GM21576 (cell line): ENCODE measurements around the gene SOX14.

Experiments
- ATAC-seq: cut with Tn5 transposase; IDR thresholded peaks from one replicate; pipeline ENCODE4 v1.9.1; 2021; ENCODE audit warnings: mild to moderate bottlenecking, moderate library complexity; ENCODE audit not compliant: unreplicated experiment

The SOX14 gene

DNA sequence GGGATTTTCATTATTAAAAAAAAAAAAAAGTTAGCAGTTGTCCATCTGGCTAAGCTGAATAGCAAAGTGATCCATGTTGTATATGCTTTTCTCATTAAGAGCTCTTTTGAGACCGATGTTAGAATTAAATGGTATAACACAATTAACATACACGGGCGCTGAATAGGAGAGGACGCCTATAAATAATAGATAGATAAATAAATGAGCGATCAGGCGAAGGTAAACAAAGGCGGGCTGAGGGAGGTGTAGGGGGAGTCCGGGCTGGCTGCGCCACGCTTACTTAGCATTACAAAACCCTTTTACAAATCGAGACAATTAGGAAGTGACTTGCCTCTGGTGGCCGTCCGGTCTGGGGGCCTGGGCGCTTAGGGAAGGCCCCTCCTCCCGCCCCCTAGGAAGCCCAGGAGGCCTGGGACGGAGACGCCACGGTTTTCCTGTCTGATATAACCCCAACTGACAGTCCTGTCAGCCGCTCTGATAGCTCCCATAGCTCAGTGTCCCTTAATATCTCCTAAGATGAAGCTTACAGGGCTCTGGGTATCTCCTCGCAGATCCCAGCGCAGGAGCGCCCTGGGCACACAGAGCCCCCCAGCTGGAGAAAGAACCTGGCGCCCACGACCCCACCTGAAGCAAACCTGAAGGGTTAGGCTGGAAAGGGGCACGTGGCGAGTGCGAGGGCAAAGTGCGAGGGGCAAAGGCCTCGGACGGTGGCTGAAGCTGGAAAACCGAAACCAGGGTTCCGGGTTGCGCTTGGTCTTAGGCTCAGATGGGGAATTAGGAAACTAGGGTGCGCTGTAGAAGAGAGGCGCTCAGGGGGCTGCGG, 3.6 kb downstream of the SOX14 start:
- ATAC-seq: no peak

DNA sequence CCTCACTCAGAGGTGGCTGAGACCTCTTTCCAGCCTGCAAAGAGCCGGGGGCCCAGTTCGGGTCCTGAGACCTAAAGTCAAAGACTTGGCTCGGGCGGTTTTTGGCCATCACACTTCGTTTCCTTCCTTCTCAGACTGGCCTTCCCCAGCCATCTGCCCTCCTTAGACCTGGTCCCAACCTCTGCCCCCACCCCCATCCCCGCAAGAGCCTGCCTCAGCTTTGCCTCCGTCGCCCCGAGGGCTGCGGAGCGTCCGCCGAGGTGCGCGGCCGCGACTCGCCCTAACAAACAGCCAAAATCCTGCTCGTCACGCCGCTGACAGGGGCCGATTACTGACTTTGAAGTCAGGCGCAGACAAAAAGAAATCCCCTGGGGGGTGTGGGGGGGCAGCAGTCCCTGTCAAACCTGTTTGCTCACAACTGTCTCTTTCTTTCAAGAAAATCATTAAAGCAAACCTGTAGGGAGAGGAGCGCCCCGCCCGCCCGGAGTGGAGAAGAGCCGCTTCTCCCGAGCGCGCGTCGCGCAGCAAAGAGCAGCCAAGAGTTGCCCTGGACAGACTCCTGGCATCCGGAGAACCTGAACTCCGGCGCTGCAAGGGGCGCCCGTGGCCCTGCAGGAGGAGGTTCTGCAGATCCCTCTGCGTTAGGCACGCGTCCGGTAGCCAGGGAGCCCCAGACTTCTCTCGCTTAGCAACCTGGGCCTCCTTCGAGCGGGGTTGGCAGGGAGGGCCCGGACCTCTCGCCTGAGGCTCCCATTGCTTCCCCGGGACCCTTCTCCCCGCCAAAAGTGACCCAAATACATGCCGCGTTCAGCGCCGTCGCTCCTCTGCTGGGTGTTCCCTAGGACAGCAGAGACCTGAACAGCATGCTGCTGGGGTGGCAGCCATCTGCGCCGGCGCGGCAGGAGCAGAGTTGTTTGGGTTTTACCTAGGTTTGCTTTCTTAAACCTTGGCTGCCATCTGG, 4.5 kb downstream of the SOX14 start:
- ATAC-seq: no peak

DNA sequence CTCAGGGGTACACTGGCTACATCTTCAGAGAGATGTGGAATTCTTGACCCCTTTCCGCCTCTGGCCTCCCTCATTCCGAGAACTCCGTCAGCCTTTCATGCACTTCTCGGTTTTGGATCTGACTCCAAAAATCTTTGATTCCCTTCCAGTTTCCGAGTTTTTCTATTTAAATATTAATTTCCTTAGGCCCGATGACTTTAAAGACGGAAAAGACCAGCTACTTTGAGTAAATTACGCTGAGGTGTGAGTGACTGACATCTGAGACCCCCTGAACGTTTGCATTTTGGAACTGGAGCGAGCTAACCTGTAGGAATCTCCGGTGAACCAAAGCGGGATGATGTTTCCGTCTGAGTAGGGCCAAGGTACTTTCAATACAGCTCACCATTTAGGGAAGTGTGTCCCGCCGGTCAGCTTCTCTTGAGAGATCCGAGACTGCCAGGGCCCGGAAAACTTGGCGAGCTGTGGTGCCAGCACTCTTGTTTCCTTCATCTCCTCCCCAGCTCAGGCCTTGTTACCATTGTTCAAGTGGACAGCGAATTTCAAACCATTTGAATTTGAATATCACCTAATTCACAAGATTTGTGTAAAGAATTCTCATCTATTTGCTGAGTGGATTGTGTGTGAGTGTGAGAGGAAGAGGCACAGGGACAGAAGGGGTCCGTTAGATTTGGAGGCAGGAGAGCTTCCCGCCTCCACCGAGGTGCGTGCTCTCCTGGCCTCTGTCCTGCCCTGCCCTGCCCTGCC, 5.4 kb downstream of the SOX14 start:
- ATAC-seq: no peak

DNA sequence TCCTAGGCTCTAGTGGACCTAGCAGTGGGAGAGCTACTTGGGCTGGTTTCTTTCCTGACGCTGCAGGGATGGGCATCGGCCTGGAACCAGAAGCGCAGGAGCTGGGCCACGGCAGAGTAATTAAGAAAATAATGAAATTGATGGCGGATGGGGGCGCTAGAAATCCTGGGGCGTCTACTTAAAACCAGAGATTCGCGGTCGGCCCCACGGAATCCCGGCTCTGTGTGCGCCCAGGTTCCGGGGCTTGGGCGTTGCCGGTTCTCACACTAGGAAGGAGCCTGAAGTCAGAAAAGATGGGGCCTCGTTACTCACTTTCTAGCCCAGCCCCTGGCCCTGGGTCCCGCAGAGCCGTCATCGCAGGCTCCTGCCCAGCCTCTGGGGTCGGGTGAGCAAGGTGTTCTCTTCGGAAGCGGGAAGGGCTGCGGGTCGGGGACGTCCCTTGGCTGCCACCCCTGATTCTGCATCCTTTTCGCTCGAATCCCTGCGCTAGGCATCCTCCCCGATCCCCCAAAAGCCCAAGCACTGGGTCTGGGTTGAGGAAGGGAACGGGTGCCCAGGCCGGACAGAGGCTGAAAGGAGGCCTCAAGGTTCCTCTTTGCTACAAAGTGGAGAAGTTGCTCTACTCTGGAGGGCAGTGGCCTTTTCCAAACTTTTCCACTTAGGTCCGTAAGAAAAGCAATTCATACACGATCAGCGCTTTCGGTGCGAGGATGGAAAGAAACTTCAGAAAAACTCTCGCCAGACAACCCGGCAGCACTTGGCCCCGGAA, 6.1 kb downstream of the SOX14 start:
- no peak for ATAC-seq

DNA sequence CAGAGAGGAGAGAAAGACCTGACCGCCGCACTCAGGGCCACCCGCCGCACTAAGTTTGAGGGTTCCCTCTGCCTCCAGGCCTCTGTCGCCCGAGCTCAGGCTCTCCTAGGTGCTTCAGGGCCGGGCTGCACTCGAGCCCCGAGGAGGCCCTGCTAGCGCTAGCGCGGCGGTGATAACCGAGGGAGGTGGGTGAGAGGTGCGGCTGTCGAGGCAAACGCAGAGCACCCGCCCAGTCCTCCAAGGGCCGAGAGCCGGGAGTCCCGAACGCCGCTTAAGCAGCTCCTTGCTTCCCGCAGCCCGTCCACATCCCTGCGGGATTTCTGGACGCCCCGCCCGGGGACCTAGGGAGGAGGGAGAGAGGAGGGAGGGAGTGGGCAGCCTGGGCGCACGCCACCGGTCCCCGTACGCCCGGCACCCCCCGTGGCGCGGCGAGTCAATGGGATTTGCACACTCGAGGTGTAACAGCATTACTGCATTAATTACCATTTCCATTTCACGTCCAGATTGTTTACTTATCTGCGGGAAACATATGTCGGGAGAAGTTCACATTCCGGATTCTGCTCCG, 6.8 kb downstream of the SOX14 start:
- no peak for ATAC-seq

DNA sequence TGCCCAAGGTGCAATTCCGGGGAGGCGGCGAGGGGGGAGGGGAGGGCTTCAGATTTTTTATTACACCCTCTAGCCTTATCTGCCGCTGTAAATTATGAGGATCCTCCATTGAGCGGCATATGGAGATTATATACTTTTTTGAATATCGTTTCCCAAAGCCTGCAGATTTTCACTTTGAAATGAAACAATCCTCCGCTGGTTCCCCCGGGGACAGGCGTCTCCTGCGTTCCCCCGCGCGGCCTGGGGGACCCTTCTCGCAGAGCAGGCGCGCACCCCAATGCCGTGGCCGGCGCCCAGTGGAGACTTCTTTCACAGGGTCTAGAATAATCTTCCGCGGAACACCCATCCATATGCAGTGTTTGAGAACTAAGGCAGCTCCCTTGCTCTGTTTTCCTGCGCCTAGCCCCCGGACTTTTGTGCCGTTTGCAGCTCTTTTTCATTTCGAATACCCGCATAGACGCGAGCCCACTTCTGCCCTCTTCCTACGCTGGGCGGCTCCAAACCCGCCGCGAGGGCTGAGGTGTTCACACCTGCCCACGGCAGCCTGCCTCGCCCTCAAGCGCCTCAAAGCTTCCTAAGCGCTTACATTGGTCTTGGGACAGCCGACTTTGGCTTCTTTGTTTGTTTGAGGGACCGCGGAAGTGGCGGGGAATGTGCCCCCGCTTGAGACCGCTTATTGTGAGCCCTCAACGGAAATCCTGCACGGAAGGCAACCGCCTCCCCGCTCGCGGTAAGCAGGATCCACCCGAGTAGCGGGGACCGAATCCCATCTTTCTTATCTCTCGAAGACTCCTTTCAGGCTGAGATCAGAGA, 7.5 kb downstream of the SOX14 start:
- ATAC-seq: no peak

DNA sequence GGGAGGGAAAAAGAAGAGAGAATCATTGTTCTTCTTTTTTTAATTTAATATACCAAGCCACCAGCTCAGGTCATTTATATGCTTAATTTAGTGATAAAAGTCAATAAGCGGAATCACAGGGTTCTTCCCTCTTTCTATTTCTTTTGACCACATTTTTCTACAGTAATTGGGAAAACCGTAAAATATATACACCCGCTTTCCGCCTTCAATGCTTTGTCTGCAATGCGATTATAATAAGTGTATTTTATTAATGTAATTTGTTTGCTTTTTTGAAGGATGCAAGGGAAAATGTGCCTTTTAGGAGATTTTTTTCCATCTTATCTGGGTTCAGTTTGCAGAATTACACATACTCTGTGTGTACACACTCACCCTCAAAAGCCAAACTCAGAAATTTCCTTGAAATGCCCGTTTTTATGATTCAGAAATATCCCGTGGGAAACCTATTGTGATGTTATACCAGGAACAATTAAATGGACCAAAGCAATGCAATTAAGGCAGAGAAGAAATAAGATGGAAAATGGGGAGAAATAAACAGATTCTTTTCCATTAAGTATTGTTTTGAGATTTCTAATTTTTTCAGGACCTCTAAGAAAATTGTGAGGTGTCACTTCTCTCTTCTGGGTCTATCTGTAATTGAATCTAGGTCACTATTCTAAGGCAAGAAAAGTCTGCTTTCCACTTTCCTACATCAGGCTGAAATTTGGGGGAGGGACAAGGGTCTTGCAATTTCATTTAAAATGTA, 8.3 kb downstream of the SOX14 start:
- no peak for ATAC-seq

DNA sequence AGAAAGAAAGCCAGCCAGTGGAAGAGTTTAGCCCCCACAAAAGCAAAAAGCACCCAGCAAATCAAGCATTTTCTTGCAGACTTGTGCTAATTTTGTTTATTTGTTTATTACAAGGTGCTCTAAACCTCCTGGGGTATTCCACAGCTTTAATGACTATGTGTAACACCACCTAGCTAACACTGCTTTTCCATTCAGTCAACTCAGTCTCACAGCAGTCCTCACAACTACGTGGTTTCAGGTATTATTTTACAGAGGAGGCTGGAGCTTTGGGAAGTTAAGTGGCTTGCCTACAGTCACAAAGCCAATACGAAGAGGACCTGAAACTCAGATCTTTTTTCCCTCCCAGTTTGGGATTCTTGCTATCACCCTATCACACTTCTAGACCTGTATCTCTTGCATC, 14.8 kb downstream of the SOX14 start:
- no peak for ATAC-seq

DNA sequence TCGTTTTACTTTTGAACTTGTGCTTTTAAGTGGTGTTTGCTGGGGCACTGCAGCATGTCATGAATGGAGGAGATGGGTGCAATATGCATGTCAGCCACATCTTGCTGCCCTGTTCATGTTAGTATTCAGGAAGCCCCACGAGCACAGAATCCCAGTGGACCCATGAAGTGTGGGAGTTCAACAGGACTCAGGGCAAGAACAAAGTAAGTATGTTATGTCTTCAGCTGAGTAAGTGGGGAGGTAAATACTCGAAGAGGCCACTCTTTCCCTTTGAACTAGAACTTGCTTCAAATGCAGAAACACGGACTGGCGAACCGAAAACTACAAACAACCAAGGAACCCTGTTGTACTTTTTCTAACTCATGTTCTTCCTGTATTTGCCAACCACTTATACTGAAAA, 23.4 kb downstream of the SOX14 start:
- no peak for ATAC-seq

DNA sequence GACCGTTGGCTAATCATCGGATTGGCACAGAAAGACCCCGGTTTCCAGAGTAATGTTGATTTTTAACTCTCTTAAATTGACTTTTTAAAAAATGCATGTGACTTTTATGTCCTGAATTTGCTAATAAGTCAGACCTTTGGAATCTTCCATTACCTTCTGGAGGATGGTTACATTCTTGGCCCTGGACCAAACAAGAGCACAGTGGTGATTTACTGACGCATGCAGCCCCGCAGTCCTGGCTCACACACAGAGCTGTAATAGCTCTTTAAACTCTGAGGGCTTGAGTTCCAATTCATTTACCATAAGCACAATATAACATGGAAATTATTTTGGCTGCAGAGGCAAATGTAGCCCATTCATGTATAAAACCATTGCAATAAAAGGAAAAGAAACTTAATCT, 25.1 kb downstream of the SOX14 start:
- no peak for ATAC-seq

DNA sequence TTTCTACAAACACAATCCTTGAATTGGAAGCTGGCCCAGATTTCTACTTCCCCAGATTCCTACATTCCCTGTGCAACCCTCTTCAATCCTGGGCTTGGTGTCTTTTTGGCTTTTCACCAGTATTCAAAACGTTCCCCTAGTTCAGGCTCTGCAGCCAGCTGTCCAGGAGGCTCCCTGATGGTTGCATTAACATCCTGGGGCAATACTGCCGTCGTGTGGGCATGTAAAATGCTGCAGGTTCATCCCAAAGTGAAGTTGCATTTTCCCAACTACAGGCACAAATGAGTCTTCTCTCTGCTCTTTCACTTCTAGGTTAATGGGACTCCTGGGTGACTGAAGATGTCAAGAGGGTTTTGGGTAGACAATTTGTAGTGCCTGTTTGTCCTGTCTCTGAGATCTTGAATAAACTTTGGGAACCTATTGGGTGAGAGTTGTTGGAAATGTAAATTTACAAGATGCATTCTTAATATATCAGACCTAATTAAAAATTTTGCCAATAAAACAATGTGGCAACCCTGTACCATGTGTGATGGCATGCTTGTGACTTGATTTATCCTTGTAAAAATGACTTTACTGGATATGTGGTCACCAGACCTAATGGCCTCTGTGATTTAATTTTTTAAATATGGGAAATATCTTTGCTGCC, 28.6 kb downstream of the SOX14 start:
- no peak for ATAC-seq

DNA sequence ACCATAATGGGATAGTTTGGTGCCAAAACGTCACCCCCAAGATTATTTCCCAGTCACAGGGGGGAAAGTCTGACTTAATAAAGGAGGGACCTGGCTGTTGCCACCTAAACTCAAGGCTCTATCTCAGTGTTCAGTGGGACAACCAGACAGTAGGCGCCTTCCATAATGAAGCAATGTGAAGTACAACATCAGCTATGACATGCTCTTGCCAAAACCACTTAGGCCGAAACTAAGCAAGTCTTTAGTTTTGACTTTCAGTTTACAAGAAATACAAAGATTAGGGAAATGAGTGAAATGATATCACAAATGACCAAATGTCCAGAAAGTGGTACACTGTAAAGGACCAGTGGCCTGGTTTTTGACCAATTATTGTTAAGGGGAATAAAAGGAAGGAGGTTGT, 32.9 kb downstream of the SOX14 start:
- no peak for ATAC-seq

DNA sequence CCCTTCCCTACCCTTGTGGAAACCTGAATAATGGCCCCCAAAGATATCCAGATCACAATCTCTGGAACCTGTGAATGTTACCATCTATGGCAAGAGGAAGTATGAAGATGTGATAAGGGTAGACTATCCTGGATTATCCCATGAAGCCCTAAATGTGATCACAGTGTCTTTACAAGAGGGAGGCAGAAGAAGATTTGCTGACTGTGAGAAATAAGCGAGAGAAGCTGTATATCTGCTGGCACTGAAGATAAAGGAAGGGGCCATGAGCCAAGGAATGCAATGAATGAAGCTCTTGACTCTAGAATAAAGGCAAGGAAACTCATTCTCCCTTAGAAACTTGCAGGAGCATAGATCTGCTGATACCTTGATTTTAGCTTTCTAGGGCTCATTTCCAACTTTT, 39.1 kb downstream of the SOX14 start:
- ATAC-seq: no peak

DNA sequence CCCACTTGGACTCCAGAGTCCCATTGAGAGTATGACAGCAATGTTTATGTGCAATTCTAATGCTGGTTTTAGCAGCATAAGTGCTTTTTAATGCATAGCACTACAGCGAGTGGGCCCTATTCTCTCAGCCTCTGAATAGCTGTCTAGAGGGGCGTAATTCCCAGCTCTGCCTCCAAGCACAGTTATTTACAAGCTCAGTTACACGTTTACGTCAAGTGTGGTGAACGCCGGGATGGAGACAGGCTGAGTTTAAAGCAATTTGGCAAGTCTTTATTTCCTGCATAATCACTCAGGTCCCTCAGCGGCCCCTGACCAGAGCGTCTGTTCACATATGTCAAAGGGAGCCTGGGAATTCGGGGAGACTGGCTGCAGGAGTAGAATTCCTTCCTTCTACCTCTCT, 43.9 kb downstream of the SOX14 start:
- no peak for ATAC-seq

DNA sequence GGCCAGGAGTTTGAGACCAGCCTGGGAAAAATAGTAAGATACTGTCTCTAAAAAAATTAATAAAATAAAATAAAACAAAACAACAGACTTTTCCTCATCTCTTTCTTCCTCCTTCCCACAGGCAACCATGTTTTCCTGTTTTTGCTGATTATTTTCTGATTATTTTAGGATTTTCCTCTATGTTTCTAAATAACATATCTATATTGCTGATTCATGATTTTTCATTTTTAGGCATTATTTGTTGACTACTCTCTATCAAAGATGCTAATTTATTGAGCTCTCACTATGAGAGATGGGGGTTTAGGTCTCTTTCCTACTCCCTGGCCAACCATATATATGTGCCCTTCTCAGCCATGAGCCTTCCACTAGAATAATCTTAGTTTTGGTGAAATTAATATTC, 45.4 kb downstream of the SOX14 start:
- no peak for ATAC-seq

DNA sequence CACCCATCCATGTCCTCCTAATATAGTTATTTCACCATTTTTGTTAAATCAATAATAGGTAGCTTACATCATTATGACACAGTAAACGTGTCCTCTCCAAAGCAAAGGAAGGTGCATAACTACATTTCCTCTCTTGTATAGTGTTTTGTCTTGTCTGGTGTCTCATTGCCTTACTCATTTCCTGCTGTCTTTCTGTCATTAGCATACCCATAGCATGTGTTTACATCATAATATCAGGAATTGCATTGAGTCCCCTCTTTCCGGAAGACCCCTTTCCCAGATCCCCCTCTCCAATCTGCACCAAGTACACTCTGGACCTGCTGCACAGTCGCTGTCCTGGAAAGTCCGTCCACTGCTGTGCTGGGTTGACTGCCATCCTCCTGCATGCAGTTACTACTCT, 47.9 kb downstream of the SOX14 start:
- no peak for ATAC-seq

DNA sequence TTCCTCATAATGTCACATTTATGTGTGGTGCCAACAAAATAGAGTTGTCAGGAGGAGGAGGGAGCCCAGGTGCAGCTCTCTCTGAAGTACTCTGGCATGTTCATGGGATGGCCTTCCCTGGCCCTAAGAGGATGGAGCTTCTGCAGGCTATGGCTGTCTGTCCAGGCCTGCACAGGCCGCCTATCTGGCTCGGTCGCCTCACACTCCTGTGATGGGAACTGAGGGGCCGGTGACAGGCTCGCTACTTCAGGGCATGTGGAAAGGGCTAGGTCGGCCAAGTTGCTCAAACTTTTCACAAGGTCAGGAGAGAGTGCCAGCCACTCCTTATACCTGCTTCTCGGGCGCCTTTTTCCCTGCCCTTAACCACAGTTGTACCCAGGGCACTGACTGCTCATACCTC, 51.1 kb downstream of the SOX14 start:
- no peak for ATAC-seq
